Activated naive CD4-positive, alpha-beta T cell treated with anti-CD3 and anti-CD28 coated beads, Interleukin-2, amount 50 U/mL, for 16 hours (primary cell): Measurements from ENCODE around the gene IVNS1ABP.

ENCODE experiments used
- DNase-seq: peaks from one replicate; pipeline ENCODE4 v3.0.0-alpha.2; 2020

The IVNS1ABP gene

GRCh38 chr1:185249563-185249962 lies 67.5 kb downstream of the IVNS1ABP start:
- DNase-seq: no peak
